Caki2 (cell line): ENCODE measurements around the gene CRY1. TPM values are rescaled to one million over a fixed set of nuclear protein-coding genes. Genes with fewer than 3 reads are reported as not detected.

Source experiments
- DNase-seq: peaks from one replicate; pipeline ENCODE4 v3.0.0-alpha.2; 2015; ENCODE audit warnings: low read depth
- in situ Hi-C: cut with HindIII; loops from 2 replicates; pipeline ENCODE4 v1.10.0; 2016; ENCODE audit warnings: low sequenced_read_pairs, low pct_unique_long_range_greater_than_20kb, mixed read lengths
- total RNA-seq: library from RNA; depleted of rRNA; stranded (reverse); fragments of >200 nt; shearing (Covaris generic); gene quantifications from 2 replicates; pipeline ENCODE4 v1.2.3, GENCODE V29; 2014; ENCODE audit warnings: low replicate concordance; rRNA removed

Gene CRY1
- total RNA-seq, result 12.5 and 22.0 TPM in 2 replicates

DNA sequence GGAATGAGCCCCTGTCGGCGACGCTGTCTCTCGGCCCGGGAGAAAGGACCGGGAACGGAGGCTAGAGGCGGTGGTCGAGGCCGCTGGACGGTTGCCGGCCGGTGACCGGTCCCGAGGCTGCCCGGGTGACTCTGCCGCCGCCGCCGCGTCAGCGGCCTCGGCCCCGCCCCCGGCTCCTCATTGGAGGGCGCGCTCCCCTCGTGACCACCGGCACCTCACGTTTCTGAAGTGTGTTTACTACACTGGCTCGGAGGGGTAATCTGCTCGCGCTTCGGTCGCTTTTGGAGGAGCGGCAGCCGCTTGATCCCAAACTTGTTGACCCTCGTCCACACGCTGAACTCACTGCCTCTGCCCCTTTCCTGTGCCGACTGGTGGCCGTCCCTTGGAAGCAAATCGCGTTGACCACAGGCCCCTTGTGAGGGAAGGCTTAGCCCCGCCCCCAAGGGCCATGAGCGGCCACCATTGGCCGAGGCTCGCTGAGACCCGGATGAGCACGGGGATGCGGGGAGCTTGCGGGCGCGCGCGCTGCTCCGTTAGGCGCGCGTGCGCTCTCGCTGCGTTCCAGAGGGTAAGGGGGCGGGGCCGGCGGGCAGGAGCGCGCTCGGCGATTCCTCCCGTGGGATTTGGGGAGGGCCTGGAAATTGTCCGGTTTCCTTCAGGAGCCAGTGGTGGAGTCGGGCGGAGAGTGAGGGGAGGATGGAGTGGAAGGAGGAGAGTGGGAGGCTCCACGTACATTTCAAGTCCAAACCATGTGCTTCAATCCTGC lies at the start of gene CRY1:
Gene CRY1 (minus strand): TSS at position 133 of the 766 bp plus-strand sequence. CDS start 588 bp downstream, outside the sequence.
- in situ Hi-C loops, result no loop called here
- peak; percentile 93 for DNase-seq

GRCh38 chr12:107139787-107140186 lies 46.4 kb upstream of the CRY1 start:
- in situ Hi-C loops, result loop anchor here (25.0 kb wide), 1 partner anchor 173 kb away; a partner anchor contains a TSS
- no peak for DNase-seq

- no peak for DNase-seq
- in situ Hi-C loops, result loop anchor here (25.0 kb wide), 1 partner anchor 173 kb away; a partner anchor contains a TSS
Measured at GRCh38 chr12:107138990-107139389, 45.6 kb upstream of the CRY1 start.

GRCh38 chr12:107135177-107135576 lies 41.8 kb upstream of the CRY1 start:
- in situ Hi-C loops, result loop anchor here (25.0 kb wide), 1 partner anchor 177 kb away; a partner anchor contains a TSS
- DNase-seq, result no peak

DNA sequence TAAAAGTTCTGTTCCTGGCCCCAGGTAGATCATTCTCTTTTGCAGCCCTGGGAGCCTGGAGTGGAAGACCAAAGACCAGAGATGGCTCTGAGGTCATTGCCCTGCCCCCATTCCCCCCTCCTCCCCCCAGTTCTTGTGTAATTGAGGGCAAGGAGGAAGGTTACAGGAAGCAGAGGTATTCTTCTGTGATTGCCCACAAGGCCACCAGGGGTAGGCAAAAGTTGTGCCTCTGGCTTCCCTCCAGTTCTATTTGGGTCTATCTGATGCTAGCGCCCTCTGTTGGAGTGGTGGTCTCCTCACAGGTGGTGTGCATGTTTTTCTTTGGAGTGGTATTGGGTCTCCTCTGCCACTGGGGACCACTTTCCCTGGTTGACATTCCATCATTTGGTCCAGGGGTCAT lies 41.2 kb upstream of the CRY1 start:
- in situ Hi-C loops, result loop anchor here (25.0 kb wide), 1 partner anchor 178 kb away; a partner anchor contains a TSS

GRCh38 chr12:107133462-107133861 lies 40.1 kb upstream of the CRY1 start:
- in situ Hi-C loops, result loop anchor here (25.0 kb wide), 1 partner anchor 179 kb away; a partner anchor contains a TSS
- no peak for DNase-seq

More for the DNA sequence above, 41.2 kb upstream of the CRY1 start:
- DNase-seq, result no peak

- peak; percentile 55 for DNase-seq
- in situ Hi-C loops, result loop anchor here (25.0 kb wide), 1 partner anchor 180 kb away; a partner anchor contains a TSS
Measured at GRCh38 chr12:107131832-107132616, 38.7 kb upstream of the CRY1 start.

DNA sequence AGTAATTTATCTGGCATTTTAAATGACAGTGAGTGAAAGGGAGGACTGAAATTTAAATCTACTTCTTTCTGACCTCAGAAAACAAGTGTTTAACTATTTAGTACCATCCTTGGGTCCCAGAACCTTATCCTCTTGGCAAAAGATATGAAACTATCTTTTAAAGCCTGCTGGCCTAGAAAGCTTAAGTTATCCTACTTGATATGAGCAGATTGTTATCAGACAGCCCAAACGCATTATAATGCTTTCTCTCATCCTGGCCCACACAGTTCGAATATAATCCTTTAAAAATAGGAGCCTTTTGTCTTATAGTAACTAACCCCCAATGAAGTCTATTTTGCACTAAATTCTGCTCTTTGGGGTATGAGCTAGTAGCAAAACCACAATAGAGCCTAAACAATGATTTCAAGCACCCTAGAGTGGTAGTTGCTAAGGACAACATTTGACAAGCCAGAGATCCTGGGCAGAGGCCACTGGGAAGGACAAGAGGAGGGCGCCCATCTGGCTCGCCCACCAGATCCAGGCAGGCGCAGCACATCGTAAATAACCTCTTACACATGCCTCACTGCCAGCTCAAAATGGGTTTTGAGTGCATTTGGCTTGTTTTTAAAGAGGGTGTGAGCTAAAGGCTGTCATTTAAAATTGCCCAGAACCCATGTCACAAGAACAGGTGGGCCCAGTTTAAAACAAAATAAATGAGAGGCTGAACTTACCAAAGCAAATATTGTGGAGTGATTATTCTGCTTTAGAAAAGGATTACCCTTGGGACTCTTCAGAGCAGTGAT lies 37.7 kb upstream of the CRY1 start:
- DNase-seq, result no peak
- in situ Hi-C loops, result loop anchor here (25.0 kb wide), 1 partner anchor 181 kb away; a partner anchor contains a TSS

GRCh38 chr12:107129315-107129930 lies 36.1 kb upstream of the CRY1 start:
- DNase-seq, result no peak
- in situ Hi-C loops, result loop anchor here (25.0 kb wide), 1 partner anchor 183 kb away; a partner anchor contains a TSS

GRCh38 chr12:107127482-107128430 lies 34.4 kb upstream of the CRY1 start:
- no peak for DNase-seq
- in situ Hi-C loops, result loop anchor here (25.0 kb wide), 1 partner anchor 185 kb away; a partner anchor contains a TSS

- DNase-seq, result no peak
- in situ Hi-C loops, result loop anchor here (25.0 kb wide), 1 partner anchor 185 kb away; a partner anchor contains a TSS
Measured at GRCh38 chr12:107126796-107127481, 33.6 kb upstream of the CRY1 start.

DNA sequence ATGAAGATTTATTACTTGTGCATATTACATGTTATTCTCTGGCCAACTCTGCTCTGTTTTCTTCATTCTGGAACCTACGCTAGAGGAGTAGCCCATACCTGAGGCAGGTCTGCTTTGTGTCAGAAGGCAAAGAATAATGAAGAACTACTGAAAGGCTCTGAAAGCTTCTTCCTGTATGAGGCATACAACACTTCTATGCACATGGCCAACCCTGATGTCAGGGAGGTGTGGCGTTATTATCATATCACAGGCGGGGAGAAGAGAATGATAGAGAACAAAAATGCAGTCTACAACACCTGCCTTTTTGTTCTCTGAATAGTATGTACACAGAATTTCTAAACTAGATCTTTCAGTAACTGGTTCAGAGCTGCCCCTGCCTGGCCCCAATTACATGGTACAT lies 32.5 kb upstream of the CRY1 start:
- in situ Hi-C loops, result loop anchor here (25.0 kb wide), 1 partner anchor 186 kb away; a partner anchor contains a TSS
- no peak for DNase-seq

- in situ Hi-C loops, result no loop called here
- no peak for DNase-seq
Measured at GRCh38 chr12:107122452-107122958, 29.2 kb upstream of the CRY1 start.

DNA sequence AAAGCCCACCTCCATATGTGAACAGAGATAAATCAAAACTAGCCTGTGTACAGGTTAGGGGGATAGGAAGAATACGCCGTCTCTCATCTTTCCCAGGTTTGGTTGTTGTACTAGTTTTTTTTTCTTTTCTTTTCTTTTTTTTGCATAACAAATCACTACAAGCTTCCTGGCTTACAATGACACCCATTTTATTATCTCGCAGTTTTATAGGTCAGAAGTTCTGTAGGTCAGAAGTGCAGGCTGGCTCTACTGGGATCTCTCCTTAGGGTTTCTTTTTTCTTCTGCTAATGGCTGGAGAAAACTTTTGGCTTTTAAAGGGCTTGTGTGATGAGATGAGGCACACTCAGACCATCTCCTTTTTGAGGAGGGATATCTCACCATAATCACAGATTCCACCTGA lies 25.7 kb upstream of the CRY1 start:
- in situ Hi-C loops, result no loop called here
- no peak for DNase-seq

GRCh38 chr12:107118624-107119023 lies 25.3 kb upstream of the CRY1 start:
- DNase-seq, result no peak
- in situ Hi-C loops, result no loop called here

GRCh38 chr12:107115119-107115518 lies 21.8 kb upstream of the CRY1 start:
- in situ Hi-C loops, result no loop called here
- no peak for DNase-seq
